ENCODE data around the gene TRHDE.

DNA sequence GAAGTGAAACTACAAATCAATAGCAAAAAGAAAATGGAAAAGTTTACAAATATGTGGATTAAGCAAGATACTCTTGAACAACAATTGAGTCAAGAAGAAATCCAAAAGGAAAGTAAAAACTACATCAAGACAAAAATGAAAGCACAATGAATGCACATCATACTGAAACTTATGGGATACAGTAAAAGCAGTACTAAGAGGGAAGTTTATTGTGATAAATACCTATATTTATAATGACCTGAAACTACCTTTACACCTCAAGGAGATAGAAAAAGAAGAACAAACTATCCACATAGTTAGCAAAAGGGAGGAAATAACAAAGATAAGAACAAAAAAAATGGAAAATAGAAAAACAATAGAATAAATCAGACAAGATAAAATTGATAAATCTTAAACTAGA lies 375.0 kb downstream of the TRHDE start:
- TF ChIP-seq GATA2 (IDR thresholded peaks at IDR 0.05; ENCODE audit: low read depth, low read length) (no peak), GATA3 (IDR thresholded peaks at IDR 0.05; ENCODE audit: low read depth, low read length) (no peak)
